ENCODE data around the gene SEC22A. TPM values are rescaled to one million over a fixed set of nuclear protein-coding genes. Genes with fewer than 3 reads are reported as not detected.
A peak's percentile ranks its signal among the peaks of the same experiment; 100 is the strongest.
"Not testable (repeated sequence)": the region's sequence is repeated elsewhere in the genome, so short reads cannot be mapped to it uniquely, and the experiment has no call there.

The SEC22A gene
- total RNA-seq, 3 donors from 2014 or later: 28.5 to 45.2 (median 33.1) TPM

DNA sequence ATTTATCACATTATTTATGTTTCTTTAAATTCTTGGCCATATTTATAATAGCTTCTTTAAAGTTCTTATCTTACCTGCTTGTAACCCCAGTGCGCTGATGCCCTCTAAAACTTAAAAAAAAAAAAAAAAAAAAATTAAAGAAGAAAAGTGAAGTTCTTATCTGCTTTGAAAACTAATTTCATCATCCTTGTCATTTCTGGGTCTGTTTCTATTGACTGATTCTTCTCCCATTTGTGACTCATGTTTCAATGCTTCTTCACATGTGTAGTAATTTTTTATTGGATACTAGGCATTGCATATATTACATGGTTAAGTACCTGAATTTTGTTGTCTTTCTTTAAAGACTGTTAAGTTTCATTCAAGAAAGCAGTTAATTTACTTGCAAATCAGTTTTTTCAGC is 3.4 kb upstream of the SEC22A start:
- no peaks in the 10 kb centered on the region for H3K9me3 ChIP-seq
- DNase-seq (ENCODE audit: low spot score in 2 of 2): no peak
- H3K27me3 ChIP-seq: no peaks in the 10 kb centered on the region
- H3K36me3 ChIP-seq: no peaks in the 10 kb centered on the region
- intact Hi-C loops (cut with DNase I; ENCODE audit: low total_unique reads): no loop called here
- peaks cover 0 to 3% of the 10 kb centered on the region in 2 donors for H3K4me1 ChIP-seq
- TF ChIP-seq POLR2AphosphoS5 (IDR thresholded peaks at IDR 0.05) (no peak), POLR2A (IDR thresholded peaks at IDR 0.05) (no peak)
- TF ChIP-seq, protein P1, sequence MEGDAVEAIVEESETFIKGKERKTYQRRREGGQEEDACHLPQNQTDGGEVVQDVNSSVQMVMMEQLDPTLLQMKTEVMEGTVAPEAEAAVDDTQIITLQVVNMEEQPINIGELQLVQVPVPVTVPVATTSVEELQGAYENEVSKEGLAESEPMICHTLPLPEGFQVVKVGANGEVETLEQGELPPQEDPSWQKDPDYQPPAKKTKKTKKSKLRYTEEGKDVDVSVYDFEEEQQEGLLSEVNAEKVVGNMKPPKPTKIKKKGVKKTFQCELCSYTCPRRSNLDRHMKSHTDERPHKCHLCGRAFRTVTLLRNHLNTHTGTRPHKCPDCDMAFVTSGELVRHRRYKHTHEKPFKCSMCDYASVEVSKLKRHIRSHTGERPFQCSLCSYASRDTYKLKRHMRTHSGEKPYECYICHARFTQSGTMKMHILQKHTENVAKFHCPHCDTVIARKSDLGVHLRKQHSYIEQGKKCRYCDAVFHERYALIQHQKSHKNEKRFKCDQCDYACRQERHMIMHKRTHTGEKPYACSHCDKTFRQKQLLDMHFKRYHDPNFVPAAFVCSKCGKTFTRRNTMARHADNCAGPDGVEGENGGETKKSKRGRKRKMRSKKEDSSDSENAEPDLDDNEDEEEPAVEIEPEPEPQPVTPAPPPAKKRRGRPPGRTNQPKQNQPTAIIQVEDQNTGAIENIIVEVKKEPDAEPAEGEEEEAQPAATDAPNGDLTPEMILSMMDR (IDR thresholded peaks at IDR 0.05): no peak
- no peak overlapping the region for H3K27ac ChIP-seq
- H3K4me3 ChIP-seq: no peak overlapping the region

DNA sequence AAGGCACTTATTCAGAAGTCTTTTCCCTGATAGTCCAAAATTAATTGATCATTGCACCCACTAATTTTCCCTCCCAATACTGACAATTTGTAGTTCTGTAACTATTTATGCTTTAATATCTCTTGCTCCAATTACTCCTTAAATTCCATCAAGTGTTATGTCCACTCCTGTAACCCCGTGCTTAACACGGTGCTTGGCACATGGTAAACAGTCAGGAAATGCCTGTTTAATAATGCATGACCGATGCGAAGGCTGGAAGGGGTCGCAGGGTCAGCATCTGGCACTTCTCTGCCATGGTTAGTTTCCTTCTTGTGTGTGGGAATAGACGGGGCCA is 553 bp upstream of the SEC22A start:
- Histone ChIP-seq H3K9me3 (no peaks in the 10 kb centered on the region), H3K4me3 (peak overlapping the region; percentile 76 to 95 (median 91)), H3K36me3 (no peaks in the 10 kb centered on the region), H3K27me3 (no peaks in the 10 kb centered on the region), H3K27ac (peak overlapping the region; percentile 90 to 95), H3K4me1 (peaks cover 0 to 3% of the 10 kb centered on the region in 2 donors)
- TF ChIP-seq POLR2AphosphoS5 (IDR thresholded peaks at IDR 0.05) (no peak), POLR2A (IDR thresholded peaks at IDR 0.05) (no peak)
- TF ChIP-seq, protein P1 (IDR thresholded peaks at IDR 0.05): no peak
- intact Hi-C loops (cut with DNase I; ENCODE audit: low total_unique reads): no loop called here
- no peak for DNase-seq (ENCODE audit: low spot score in 2 of 2)

DNA sequence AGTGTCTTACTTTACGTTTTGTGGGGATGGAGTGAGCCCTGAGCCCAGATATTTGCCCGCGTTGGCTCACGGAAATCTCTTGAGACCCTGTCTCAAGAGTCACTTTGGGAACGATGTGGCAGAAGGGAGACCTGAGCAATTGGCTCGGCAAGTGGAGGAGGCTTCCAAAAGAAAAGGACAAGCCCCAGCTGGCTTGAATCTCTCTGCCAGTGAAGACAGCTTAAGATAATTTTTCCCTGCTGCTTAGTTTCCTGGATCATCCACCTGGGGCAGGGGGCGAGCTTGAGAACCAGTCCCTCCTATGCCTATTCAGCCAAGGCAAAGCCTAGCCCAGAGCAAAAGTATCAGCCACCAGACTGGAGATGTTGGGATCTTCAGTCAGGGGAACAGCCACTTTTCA is 708 bp downstream of the SEC22A start:
- Histone ChIP-seq H3K4me1 (peaks cover 0 to 3% of the 10 kb centered on the region in 2 donors), H3K27ac (peak overlapping the region; percentile 90 to 95), H3K27me3 (no peaks in the 10 kb centered on the region), H3K36me3 (no peaks in the 10 kb centered on the region), H3K9me3 (no peaks in the 10 kb centered on the region), H3K4me3 (peak overlapping the region; percentile 76 to 95 (median 91))
- no peak for TF ChIP-seq POLR2AphosphoS5 (IDR thresholded peaks at IDR 0.05)
- TF ChIP-seq POLR2A (IDR thresholded peaks at IDR 0.05): no peak
- TF ChIP-seq, protein P1 (IDR thresholded peaks at IDR 0.05): no peak
- no peak for DNase-seq (ENCODE audit: low spot score in 2 of 2)
- intact Hi-C loops (cut with DNase I; ENCODE audit: low total_unique reads): no loop called here

DNA sequence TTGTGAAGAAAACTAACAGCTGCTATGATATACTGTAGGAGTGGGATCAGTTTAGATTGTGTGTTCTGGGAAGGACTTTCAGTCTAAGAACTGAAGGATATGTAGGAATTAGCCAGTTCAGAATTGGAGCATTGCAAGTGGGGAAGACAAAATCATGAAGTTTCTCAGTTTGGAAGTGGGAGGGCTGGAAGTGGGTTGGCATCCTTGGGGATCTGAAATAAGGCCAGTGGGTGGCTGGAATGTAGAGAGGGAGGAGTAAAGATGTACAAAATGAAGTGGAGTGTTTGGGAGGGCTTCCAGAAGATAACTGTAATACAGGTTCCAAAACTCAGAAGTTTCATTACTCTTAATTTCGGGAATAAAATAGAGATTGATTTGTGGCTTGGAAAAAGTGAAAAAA is 17.2 kb downstream of the SEC22A start:
- H3K27me3 ChIP-seq: no peaks in the 10 kb centered on the region
- no peaks in the 10 kb centered on the region for H3K4me1 ChIP-seq
- H3K9me3 ChIP-seq: no peaks in the 10 kb centered on the region
- H3K36me3 ChIP-seq: no peaks in the 10 kb centered on the region
- no peak for TF ChIP-seq POLR2A (IDR thresholded peaks at IDR 0.05)
- TF ChIP-seq, protein P1 (IDR thresholded peaks at IDR 0.05): no peak
- H3K4me3 ChIP-seq: no peak overlapping the region
- DNase-seq (ENCODE audit: low spot score in 2 of 2): no peak
- intact Hi-C loops (cut with DNase I; ENCODE audit: low total_unique reads): no loop called here
- H3K27ac ChIP-seq: no peak overlapping the region

DNA sequence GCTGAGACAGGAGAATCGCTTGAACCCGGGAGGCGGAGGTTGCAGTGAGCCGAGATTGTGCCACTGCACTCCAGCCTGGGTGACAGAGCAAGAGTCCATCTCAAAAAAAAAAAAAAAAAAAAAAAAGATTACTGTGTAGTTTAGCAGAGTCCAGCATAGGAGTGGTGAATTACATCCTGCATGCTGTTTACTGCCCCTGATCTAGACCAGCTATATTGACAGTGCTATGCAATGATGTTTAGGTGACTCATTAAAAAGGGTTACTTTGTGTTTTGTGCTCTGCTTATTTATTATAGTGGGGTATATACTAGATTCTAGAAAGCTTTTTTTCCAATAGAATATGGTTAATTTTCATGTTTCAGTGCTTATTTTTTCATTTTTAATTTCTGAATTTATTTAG is 19.6 kb downstream of the SEC22A start:
- DNase-seq (ENCODE audit: low spot score in 2 of 2); H3K4me1 ChIP-seq; H3K4me3 ChIP-seq; H3K27ac ChIP-seq; H3K36me3 ChIP-seq; H3K9me3 ChIP-seq; H3K27me3 ChIP-seq; intact Hi-C loops (cut with DNase I; ENCODE audit: low total_unique reads): not testable (repeated sequence)

DNA sequence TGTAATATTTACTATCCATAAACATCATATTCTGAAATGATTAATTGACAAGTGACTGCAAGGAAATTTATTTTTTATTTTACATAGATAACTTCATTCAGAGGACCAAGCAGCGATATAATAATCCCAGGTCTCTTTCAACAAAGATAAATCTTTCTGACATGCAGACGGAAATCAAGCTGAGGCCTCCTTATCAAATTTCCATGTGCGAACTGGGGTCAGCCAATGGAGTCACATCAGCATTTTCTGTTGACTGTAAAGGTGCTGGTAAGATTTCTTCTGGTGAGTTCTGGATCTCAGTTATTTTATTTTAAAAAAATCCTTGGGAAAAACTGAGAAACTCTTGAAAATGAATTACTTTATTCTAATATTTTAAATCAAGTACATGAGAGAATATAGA is 23.3 kb downstream of the SEC22A start:
- no peak for TF ChIP-seq POLR2AphosphoS5 (IDR thresholded peaks at IDR 0.05)
- TF ChIP-seq, protein P1 (IDR thresholded peaks at IDR 0.05): no peak
- TF ChIP-seq POLR2A (IDR thresholded peaks at IDR 0.05): no peak
- Histone ChIP-seq H3K36me3 (no peaks in the 10 kb centered on the region), H3K9me3 (peaks cover 10 to 15% of the 10 kb centered on the region in 2 donors), H3K4me1 (no peaks in the 10 kb centered on the region), H3K27me3 (no peaks in the 10 kb centered on the region), H3K4me3 (no peak overlapping the region), H3K27ac (no peak overlapping the region)
- DNase-seq (ENCODE audit: low spot score in 2 of 2): no peak
- intact Hi-C loops (cut with DNase I; ENCODE audit: low total_unique reads): no loop called here
